HG02642 (cell line): ENCODE data around the gene DYRK2.

Experiments used
- ATAC-seq: cut with Tn5 transposase; IDR thresholded peaks from one replicate; pipeline ENCODE4 v1.9.1; 2021; ENCODE audit warnings: mild to moderate bottlenecking; ENCODE audit not compliant: unreplicated experiment, poor library complexity

Gene DYRK2

GRCh38 chr12:67697967-67698366 lies 49.4 kb downstream of the DYRK2 start:
- no peak for ATAC-seq

- peak; percentile 93 for ATAC-seq
Observed at GRCh38 chr12:67698672-67699581, 50.4 kb downstream of the DYRK2 start.

- no peak for ATAC-seq
Observed at GRCh38 chr12:67701121-67701520, 52.6 kb downstream of the DYRK2 start.

GRCh38 chr12:67702136-67702535 lies 53.6 kb downstream of the DYRK2 start:
- ATAC-seq, result no peak

GRCh38 chr12:67704071-67704470 lies 55.5 kb downstream of the DYRK2 start:
- no peak for ATAC-seq

GRCh38 chr12:67705394-67706370 lies 57.1 kb downstream of the DYRK2 start:
- ATAC-seq, result no peak

GRCh38 chr12:67709367-67709954 lies 60.9 kb downstream of the DYRK2 start:
- no peak for ATAC-seq

- ATAC-seq, result peak; percentile 94
Observed at GRCh38 chr12:67710582-67710981, 62.0 kb downstream of the DYRK2 start.

GRCh38 chr12:67712011-67712410 lies 63.5 kb downstream of the DYRK2 start:
- ATAC-seq, result no peak

- no peak for ATAC-seq
Observed at GRCh38 chr12:67714648-67715047, 66.1 kb downstream of the DYRK2 start.
